Activated CD4-positive, alpha-beta T cell treated with anti-CD3 and anti-CD28 coated beads, Interleukin-10, Interleukin-2, amounts not matched to agents 100 ng/mL and 50 ng/mL, durations not matched to agents 16 hours and 8 hours (primary cell): Measurements from ENCODE around the gene FRMPD4.

Experiments
- DNase-seq: peaks from one replicate; pipeline ENCODE4 v3.0.0-alpha.2; 2020

The FRMPD4 gene

GRCh38 chrX:12548746-12549145, 410.5 kb downstream of the FRMPD4 start:
- DNase-seq = peak; percentile 1

GRCh38 chrX:12554206-12554605, 415.9 kb downstream of the FRMPD4 start:
- DNase-seq = no peak

GRCh38 chrX:12563121-12563520, 424.8 kb downstream of the FRMPD4 start:
- no peak for DNase-seq

- no peak for DNase-seq
Observed at GRCh38 chrX:12564221-12564620, 425.9 kb downstream of the FRMPD4 start.

- peak; percentile 8 for DNase-seq
Observed at GRCh38 chrX:12567857-12568256, 429.6 kb downstream of the FRMPD4 start.

- DNase-seq = no peak
Observed at GRCh38 chrX:12570859-12571501, 432.7 kb downstream of the FRMPD4 start.

GRCh38 chrX:12579311-12579710, 441.0 kb downstream of the FRMPD4 start:
- no peak for DNase-seq

- DNase-seq = peak; percentile 4
Observed at GRCh38 chrX:12580548-12580947, 442.3 kb downstream of the FRMPD4 start.

GRCh38 chrX:12581546-12581945, 443.3 kb downstream of the FRMPD4 start:
- DNase-seq = no peak

- DNase-seq = no peak
Observed at GRCh38 chrX:12582649-12583048, 444.4 kb downstream of the FRMPD4 start.

- no peak for DNase-seq
Observed at GRCh38 chrX:12583543-12583942, 445.3 kb downstream of the FRMPD4 start.

GRCh38 chrX:12595720-12596119, 457.4 kb downstream of the FRMPD4 start:
- DNase-seq = no peak

- no peak for DNase-seq
Observed at GRCh38 chrX:12610079-12610478, 471.8 kb downstream of the FRMPD4 start.

- DNase-seq = no peak
Observed at GRCh38 chrX:12611471-12611870, 473.2 kb downstream of the FRMPD4 start.

GRCh38 chrX:12614266-12614665, 476.0 kb downstream of the FRMPD4 start:
- DNase-seq = no peak

GRCh38 chrX:12615061-12615460, 476.8 kb downstream of the FRMPD4 start:
- DNase-seq = no peak

GRCh38 chrX:12617241-12617640, 479.0 kb downstream of the FRMPD4 start:
- DNase-seq = no peak

- DNase-seq = no peak
Observed at GRCh38 chrX:12647230-12647629, 509.0 kb downstream of the FRMPD4 start.

- DNase-seq = no peak
Observed at GRCh38 chrX:12648995-12649394, 510.7 kb downstream of the FRMPD4 start.

- DNase-seq = no peak
Observed at GRCh38 chrX:12657433-12657832, 519.2 kb downstream of the FRMPD4 start.

GRCh38 chrX:12657881-12658280, 519.6 kb downstream of the FRMPD4 start:
- DNase-seq = peak; percentile 36

GRCh38 chrX:12661464-12661863, 523.2 kb downstream of the FRMPD4 start:
- DNase-seq = no peak

GRCh38 chrX:12672367-12673106, 534.3 kb downstream of the FRMPD4 start:
- DNase-seq = peak; percentile 69

GRCh38 chrX:12673487-12673886, 535.2 kb downstream of the FRMPD4 start:
- no peak for DNase-seq

GRCh38 chrX:12679522-12679921, 541.2 kb downstream of the FRMPD4 start:
- no peak for DNase-seq
